ENCODE results near the gene BYSL.
"Not testable (repeated sequence)": the region's sequence is repeated elsewhere in the genome, so short reads cannot be mapped to it uniquely, and the experiment has no call there.

The BYSL gene

DNA sequence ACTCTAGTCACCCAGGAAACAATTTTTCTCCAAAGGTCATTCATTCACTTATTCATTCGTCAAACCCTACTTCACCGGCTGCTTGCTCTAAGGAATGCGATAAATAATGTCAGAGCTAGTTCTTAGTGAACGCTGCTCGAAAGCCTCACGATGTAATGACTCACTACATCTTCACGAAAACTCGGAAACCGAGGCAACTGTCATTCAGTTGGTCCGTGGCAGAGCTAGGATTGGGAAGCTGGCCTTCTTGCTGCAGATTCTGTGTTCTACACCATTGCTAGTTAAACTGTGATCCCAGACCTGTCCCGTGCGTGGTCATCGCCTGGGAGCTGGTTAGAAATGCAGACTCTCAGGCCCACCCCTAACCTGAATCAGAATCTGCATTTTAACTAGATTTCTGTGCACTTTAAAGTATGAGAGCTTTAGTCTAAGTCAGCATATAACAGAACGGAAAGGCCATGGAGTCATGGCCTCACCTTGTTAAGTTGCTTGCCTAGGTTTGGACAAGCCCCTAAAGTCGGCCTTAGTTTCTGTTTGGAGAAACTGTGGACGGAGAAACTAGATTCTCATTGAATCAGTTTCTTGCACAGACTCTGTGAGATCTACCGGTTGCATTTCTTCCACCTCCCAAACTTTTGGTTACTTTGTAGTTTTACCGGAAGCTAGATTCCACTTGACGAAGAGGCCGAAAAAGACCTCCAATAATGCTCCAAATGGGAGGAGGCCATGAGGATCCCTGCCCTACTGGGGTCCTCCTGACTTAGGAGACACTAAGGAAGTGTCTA, 21.0 kb downstream of the BYSL start:
- Histone ChIP-seq H3K9me3 (ENCODE audit: control insufficient read depth, insufficient read depth, low read length) (no peaks in the 10 kb centered on the region), H3K36me3 (ENCODE audit: insufficient read depth, low read length) (no peaks in the 10 kb centered on the region), H3K9ac (ENCODE audit: low read depth, low read length) (peak overlapping the region; percentile 72), H3K4me1 (ENCODE audit: insufficient read depth, low read length) (peaks cover 14% of the 10 kb centered on the region)

DNA sequence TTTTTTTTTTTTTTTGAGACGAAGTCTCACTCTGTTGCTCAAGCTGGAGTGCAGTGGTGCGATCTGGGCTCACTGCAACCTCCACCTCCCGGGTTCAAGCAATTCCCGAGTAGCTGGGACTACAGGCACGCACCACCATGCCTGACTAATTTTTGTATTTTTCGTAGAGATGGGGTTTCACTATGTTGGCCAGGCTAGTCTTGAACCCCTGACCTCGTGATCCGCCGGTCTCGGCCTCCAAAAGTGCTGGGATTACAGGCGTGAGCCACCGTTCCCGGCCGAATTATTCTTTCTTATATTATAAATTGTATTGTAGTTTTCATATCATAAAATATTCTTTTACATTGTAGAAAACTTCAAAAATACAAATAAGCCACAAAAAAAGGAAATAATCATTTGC, 21.6 kb downstream of the BYSL start:
- not testable (repeated sequence) for H3K9ac ChIP-seq (ENCODE audit: low read depth, low read length)
- peaks cover 14% of the 10 kb centered on the region for H3K4me1 ChIP-seq (ENCODE audit: insufficient read depth, low read length)

DNA sequence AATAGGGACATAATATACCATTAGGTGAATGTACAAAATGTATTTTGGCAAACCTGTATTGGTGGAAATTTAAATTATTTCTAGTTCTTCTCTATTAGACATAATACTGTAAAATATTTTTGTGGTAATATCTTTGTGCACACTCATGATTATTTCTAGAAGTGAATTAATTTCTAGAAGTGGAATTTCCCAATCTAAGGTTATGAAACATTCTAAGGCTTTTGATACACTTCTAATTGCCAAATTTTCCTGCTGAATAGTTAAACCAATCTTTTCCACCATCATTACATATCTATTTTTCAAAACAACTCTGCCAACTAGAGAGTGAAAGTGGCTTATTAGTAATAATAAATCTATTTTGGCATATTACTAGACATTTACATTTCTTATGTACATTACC, 22.2 kb downstream of the BYSL start:
- Histone ChIP-seq H3K9ac (ENCODE audit: low read depth, low read length) (no peak overlapping the region), H3K36me3 (ENCODE audit: insufficient read depth, low read length) (no peaks in the 10 kb centered on the region), H3K9me3 (ENCODE audit: control insufficient read depth, insufficient read depth, low read length) (no peaks in the 10 kb centered on the region), H3K4me1 (ENCODE audit: insufficient read depth, low read length) (peaks cover 13% of the 10 kb centered on the region)

More for the DNA sequence above, 21.6 kb downstream of the BYSL start:
- not testable (repeated sequence) for H3K36me3 ChIP-seq (ENCODE audit: insufficient read depth, low read length); H3K9me3 ChIP-seq (ENCODE audit: control insufficient read depth, insufficient read depth, low read length)

DNA sequence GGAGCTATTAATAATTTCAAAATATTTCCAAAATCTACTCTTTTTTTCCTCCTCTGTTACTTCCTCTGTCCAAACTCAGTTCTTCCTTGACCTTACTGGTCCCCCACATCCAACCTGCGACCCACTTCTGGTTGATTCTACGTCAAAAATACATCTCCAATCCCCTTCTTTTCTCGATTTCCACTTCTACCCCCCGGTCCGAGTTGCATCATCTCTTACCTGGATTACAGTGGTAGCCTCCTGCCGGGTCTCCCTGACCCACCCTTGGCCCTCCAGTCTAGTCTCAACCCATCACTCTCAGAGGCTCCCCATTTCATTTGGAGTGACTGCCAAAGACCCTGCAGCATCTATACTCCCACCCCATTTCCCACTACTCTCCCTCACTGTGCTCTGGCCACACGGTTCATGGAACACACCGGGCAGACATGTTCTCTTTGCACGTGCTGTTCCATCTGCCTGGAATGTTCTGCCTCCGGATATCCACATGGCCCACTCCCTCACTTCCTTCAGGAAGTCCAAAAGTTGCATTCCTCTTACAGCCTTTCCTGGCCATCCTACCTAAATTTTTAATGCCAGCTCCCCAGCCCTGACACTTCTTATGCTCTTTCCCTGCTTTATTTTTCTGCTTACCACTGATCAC, 26.4 kb downstream of the BYSL start:
- H3K4me1 ChIP-seq (ENCODE audit: insufficient read depth, low read length) = no peaks in the 10 kb centered on the region
- H3K36me3 ChIP-seq (ENCODE audit: insufficient read depth, low read length) = no peaks in the 10 kb centered on the region
- no peak overlapping the region for H3K9ac ChIP-seq (ENCODE audit: low read depth, low read length)
- H3K9me3 ChIP-seq (ENCODE audit: control insufficient read depth, insufficient read depth, low read length) = no peaks in the 10 kb centered on the region

GRCh38 chr6:41954668-41955067, 33.4 kb downstream of the BYSL start:
- Histone ChIP-seq H3K9ac (ENCODE audit: low read depth, low read length) (no peak overlapping the region), H3K36me3 (ENCODE audit: insufficient read depth, low read length) (no peaks in the 10 kb centered on the region), H3K9me3 (ENCODE audit: control insufficient read depth, insufficient read depth, low read length) (no peaks in the 10 kb centered on the region), H3K4me1 (ENCODE audit: insufficient read depth, low read length) (no peaks in the 10 kb centered on the region)

DNA sequence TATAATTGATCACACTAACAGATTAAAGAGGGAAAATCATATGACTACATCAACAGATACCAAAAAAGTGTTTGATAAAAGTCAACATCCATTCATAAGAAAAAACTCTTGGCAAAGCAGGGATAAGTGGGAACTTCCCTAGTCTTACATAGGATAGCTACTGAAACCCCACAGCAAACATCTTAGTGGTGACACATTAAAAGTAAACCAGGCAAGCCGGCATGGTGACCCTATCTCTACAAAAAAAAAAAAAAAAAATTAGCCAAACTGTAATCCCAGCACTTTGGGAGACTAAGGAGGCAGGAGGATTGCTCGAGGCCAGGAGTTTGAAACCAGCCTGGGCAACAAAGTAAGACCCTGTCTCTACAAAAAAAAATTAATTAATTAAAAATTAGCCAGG, 34.1 kb downstream of the BYSL start:
- Histone ChIP-seq H3K9ac (ENCODE audit: low read depth, low read length) (no peak overlapping the region), H3K36me3 (ENCODE audit: insufficient read depth, low read length) (no peaks in the 10 kb centered on the region), H3K4me1 (ENCODE audit: insufficient read depth, low read length) (no peaks in the 10 kb centered on the region), H3K9me3 (ENCODE audit: control insufficient read depth, insufficient read depth, low read length) (no peaks in the 10 kb centered on the region)

DNA sequence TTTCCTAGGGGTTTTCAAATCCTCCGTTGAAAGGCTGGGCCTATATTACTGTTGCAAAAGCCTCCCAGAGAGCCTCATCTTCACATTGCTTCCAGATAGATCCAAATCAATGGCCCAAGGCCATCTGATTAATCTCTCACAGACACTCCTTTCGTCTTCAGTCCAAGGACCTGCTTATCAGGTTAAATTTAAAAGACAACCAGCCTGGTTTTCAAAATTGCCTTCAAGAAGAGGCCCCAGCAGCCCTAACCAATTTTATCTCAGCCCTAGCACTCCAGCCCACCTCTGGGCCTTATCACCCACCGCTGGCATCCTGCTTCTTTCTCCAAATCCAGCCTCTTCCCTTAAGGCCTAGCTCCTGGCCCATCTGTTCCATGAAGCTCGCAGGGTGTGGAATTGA, 35.8 kb downstream of the BYSL start:
- Histone ChIP-seq H3K9me3 (ENCODE audit: control insufficient read depth, insufficient read depth, low read length) (no peaks in the 10 kb centered on the region), H3K4me1 (ENCODE audit: insufficient read depth, low read length) (no peaks in the 10 kb centered on the region), H3K9ac (ENCODE audit: low read depth, low read length) (no peak overlapping the region), H3K36me3 (ENCODE audit: insufficient read depth, low read length) (no peaks in the 10 kb centered on the region)

DNA sequence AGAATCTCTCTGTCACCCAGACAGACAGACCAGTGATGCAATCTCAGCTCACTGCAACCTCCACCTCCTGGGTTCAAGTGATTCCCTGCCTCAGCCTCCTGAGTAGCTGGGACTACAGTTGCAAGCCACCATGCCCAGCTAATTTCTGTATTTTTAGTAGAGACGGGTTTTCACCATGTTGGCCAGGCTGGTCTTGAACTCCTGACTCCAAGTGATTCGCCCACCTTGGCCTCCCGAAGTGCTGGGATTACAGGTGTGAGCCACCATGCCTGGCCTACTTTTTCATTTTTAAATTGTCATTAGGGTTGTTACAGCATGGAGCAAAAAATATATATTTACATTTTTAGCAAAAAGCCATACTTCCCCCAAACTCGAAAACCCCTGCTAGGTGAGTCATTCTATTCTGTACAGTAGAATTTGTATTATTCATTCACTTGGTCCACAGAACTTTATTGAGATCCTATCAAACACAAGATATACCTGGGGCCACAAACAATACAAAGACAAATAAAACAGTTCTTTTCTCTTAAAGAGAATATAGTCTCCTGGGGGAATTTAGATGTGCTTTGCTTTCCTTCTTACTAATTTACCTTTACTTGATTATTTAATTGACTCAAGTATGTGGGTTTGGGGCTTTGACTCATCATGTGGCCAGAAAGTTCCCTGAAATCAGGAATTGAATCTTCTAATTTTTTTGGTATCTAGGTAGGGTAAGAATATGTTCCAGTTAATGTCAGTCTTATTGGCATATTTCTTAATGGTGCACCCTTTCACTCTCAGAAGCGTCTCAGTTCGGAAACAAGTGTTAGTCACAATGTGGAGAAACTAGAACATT, 36.9 kb downstream of the BYSL start:
- H3K9ac ChIP-seq (ENCODE audit: low read depth, low read length) = no peak overlapping the region
- no peaks in the 10 kb centered on the region for H3K9me3 ChIP-seq (ENCODE audit: control insufficient read depth, insufficient read depth, low read length)
- H3K4me1 ChIP-seq (ENCODE audit: insufficient read depth, low read length) = no peaks in the 10 kb centered on the region
- H3K36me3 ChIP-seq (ENCODE audit: insufficient read depth, low read length) = no peaks in the 10 kb centered on the region

DNA sequence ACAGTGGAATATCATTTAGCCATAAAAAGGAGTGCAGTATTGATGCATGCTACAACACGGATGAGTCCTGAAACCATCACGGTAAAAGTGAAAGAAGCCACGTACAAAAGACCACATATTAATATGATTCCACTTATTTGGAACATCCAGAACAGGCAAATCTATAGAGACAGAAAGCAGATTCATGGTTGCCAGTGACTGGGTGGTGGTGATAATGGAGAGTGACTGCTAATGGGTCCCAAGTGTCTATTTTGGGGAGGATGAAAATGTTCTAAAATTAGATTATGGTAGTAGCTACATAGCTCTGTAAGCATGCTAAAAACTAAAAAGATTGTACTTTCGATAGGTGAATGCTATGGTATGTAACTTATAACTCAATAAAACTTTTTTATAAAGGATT, 38.7 kb downstream of the BYSL start:
- Histone ChIP-seq H3K36me3 (ENCODE audit: insufficient read depth, low read length) (no peaks in the 10 kb centered on the region), H3K4me1 (ENCODE audit: insufficient read depth, low read length) (peaks cover 12% of the 10 kb centered on the region), H3K9ac (ENCODE audit: low read depth, low read length) (no peak overlapping the region), H3K9me3 (ENCODE audit: control insufficient read depth, insufficient read depth, low read length) (no peaks in the 10 kb centered on the region)

GRCh38 chr6:41963371-41963770, 42.1 kb downstream of the BYSL start:
- Histone ChIP-seq H3K36me3 (ENCODE audit: insufficient read depth, low read length) (no peaks in the 10 kb centered on the region), H3K9me3 (ENCODE audit: control insufficient read depth, insufficient read depth, low read length) (no peaks in the 10 kb centered on the region), H3K4me1 (ENCODE audit: insufficient read depth, low read length) (peaks cover 35% of the 10 kb centered on the region), H3K9ac (ENCODE audit: low read depth, low read length) (no peak overlapping the region)

DNA sequence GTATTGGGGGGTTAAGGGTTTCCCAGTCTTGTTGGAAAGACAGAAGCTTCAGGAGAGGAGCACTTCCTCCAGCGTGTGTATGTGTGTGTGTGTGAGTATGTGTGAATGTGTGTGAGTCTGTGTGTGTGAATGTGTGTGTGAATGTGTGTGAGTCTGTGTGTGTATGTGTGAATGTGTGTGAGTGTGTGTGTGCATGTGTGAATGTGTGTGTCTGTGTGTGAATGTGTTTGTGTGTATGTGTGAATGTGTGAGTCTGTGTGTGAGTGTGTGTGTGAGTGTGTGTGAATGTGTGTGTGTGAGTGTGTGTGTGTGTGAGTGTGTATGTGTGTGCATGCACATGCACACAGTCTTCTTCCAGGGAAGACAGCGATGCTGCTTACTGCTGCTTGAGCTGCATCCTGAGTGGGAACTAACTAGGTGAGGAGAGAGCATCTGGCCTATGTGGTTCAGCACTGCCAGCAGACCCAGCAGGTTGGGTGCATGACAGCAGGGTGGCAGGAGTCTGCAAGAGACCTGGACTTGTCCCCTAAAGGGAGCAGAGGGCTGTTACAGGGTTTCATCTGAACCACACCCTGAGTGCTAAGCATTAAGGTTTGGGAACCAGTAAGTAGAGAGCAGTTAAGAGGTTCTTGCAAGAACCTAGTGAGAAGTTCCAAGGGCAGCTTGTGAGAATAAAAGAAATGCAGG, 43.0 kb downstream of the BYSL start:
- Histone ChIP-seq H3K36me3 (ENCODE audit: insufficient read depth, low read length) (no peaks in the 10 kb centered on the region), H3K4me1 (ENCODE audit: insufficient read depth, low read length) (peaks cover 35% of the 10 kb centered on the region), H3K9me3 (ENCODE audit: control insufficient read depth, insufficient read depth, low read length) (no peaks in the 10 kb centered on the region), H3K9ac (ENCODE audit: low read depth, low read length) (no peak overlapping the region)

GRCh38 chr6:41965429-41966213, 44.3 kb downstream of the BYSL start:
- H3K9me3 ChIP-seq (ENCODE audit: control insufficient read depth, insufficient read depth, low read length) = no peaks in the 10 kb centered on the region
- H3K36me3 ChIP-seq (ENCODE audit: insufficient read depth, low read length) = no peaks in the 10 kb centered on the region
- peaks cover 39% of the 10 kb centered on the region for H3K4me1 ChIP-seq (ENCODE audit: insufficient read depth, low read length)
- H3K9ac ChIP-seq (ENCODE audit: low read depth, low read length) = peak overlapping the region; percentile 17; the same call in 1 of the 2 replicates

- H3K36me3 ChIP-seq (ENCODE audit: insufficient read depth, low read length) = no peaks in the 10 kb centered on the region
- no peaks in the 10 kb centered on the region for H3K9me3 ChIP-seq (ENCODE audit: control insufficient read depth, insufficient read depth, low read length)
- H3K4me1 ChIP-seq (ENCODE audit: insufficient read depth, low read length) = peaks cover 40% of the 10 kb centered on the region
- H3K9ac ChIP-seq (ENCODE audit: low read depth, low read length) = peak overlapping the region; percentile 10; the same call in 1 of the 2 replicates
Measured at GRCh38 chr6:41966214-41966920, 45.1 kb downstream of the BYSL start.

Measured in ES-I3 (cell line).